GM19193 (cell line): ENCODE results near the gene CCDC68.

Source experiments
- POLR2A ChIP-seq: IDR thresholded peaks from 4 replicates; pipeline ENCODE4 v1.6.1; 2011; ENCODE audit not compliant: insufficient read depth, insufficient read length; ENCODE audit errors: extremely low read depth

Gene CCDC68

GRCh38 chr18:54945576-54946125, 13.6 kb downstream of the CCDC68 start:
- TF ChIP-seq POLR2A = no peak

DNA sequence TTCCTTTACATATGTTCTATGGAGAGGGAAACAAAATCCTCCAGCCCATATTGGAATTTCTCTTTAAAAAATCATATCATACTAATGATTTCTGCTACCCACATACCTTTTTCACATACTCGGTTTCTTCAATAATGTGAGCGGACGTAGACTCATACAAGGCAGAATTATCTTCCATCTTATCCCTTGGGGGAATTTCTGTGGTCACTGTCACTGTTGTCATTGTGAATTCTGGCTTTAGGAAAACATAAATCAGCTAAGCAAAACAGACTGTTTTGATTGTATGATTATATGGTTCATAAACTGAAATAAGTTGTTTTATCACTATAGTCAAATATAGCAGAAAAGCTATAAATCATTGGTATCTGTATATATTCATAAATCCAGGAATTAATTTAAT, 16.7 kb downstream of the CCDC68 start:
- TF ChIP-seq POLR2A = no peak

DNA sequence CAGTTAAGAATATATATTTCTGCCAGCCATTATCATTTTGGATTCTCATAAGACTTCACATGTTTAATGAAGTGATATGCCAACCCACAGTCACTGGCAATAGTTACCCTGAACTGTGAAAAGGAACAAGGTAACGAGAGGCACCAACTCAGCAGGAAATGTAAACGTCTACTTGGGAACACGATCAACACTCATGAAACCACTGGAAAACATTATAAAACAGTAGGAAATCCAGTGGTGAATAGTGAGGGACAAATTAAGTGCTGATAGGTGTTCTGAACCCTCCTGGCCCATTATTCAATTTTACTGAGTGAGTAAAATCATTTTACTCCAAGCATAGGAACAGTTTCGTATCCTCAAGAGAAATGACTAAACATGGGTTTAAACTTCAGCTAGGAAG, 17.1 kb downstream of the CCDC68 start:
- no peak for TF ChIP-seq POLR2A

- no peak for TF ChIP-seq POLR2A
Measured at GRCh38 chr18:54939361-54939917, 19.8 kb downstream of the CCDC68 start.

- TF ChIP-seq POLR2A = no peak
Measured at GRCh38 chr18:54938506-54938905, 20.8 kb downstream of the CCDC68 start.

DNA sequence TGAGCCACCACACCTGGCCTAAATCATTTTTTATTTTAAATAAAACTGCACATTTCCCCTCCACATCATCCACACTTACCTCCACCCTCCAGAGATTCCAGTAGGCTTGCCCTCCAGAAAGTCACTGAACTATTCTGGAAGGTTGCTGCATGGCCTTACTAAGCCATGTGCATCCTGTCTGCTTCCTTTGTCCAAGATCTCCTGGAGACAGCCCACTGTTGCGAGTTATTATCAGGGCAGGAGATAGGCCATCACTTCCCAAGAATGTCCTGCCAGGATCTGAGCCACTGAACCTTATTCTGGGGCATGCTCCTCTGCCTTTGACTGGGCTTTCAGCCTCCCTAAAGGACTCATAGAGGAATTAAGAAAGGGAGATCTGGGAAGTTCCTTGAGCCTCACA, 26.8 kb downstream of the CCDC68 start:
- TF ChIP-seq POLR2A = no peak

- TF ChIP-seq POLR2A = no peak
Measured at GRCh38 chr18:54931152-54931551, 28.1 kb downstream of the CCDC68 start.

- TF ChIP-seq POLR2A = no peak
Measured at GRCh38 chr18:54928236-54928635, 31.0 kb downstream of the CCDC68 start.

GRCh38 chr18:54926593-54927325, 32.5 kb downstream of the CCDC68 start:
- TF ChIP-seq POLR2A = no peak

GRCh38 chr18:54924948-54925347, 34.3 kb downstream of the CCDC68 start:
- no peak for TF ChIP-seq POLR2A

- TF ChIP-seq POLR2A = no peak
Measured at GRCh38 chr18:54923339-54923956, 35.8 kb downstream of the CCDC68 start.

- no peak for TF ChIP-seq POLR2A
Measured at GRCh38 chr18:54919412-54919811, 39.8 kb downstream of the CCDC68 start.

- no peak for TF ChIP-seq POLR2A
Measured at GRCh38 chr18:54918060-54918459, 41.2 kb downstream of the CCDC68 start.

- TF ChIP-seq POLR2A = no peak
Measured at GRCh38 chr18:54916507-54916906, 42.8 kb downstream of the CCDC68 start.

DNA sequence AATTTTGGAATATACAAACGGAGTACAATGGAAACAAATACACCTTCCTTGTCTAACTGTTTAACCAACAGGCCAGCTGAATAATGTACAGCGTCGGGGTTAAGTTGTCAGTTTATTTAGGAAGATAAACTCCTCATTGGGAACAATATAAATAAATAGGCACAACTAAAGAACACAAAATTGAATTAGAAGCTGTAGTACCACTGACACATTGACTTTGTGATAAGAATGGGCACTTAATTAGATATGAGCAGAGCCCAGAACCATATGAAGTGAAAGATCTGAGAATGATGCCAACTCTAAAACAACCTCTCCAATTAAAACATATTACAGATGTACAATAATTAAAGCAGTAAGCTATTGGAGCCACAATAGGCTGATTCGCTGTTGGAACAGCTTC, 44.4 kb downstream of the CCDC68 start:
- no peak for TF ChIP-seq POLR2A

GRCh38 chr18:54911551-54911950, 47.7 kb downstream of the CCDC68 start:
- TF ChIP-seq POLR2A = no peak
